Activated CD8-positive, alpha-beta T cell treated with anti-CD3 and anti-CD28 coated beads, Interleukin-2, amount 10 ng/mL, durations not matched to agents 7 days and 5 days (primary cell): ENCODE results near the gene ZNF554. TPM values are rescaled to one million over a fixed set of nuclear protein-coding genes. Genes with fewer than 3 reads are reported as not detected.

Experiments used
- ATAC-seq: fragments of 150-1000 bp; cut with Tn5 transposase; one replicate; pipeline ENCODE4 v1.10.0; 2021; ENCODE audit warnings: moderate library complexity
- CTCF ChIA-PET: fragments of 350-600 bp; sonication (Branson Sonifier 250); formaldehyde crosslinking; loops from one replicate; lab custom pipeline; 2021; ENCODE audit warnings: antibody characterized with exemption; lab: Charles Lee
- POLR2A ChIA-PET: fragments of 350-600 bp; sonication (Branson Sonifier 250); formaldehyde crosslinking; loops from one replicate; lab custom pipeline; 2021; ENCODE audit warnings: antibody characterized with exemption; lab: Charles Lee
- DNase-seq: peaks from one replicate; pipeline ENCODE4 v3.0.0-alpha.2; 2020
- H3K27ac Mint-ChIP-seq: one replicate; pipeline ENCODE4 v1.8.0; 2021; ENCODE audit warnings: mild to moderate bottlenecking, mixed read lengths
- H3K27me3 Mint-ChIP-seq: one replicate; pipeline ENCODE4 v1.8.0; 2021; ENCODE audit warnings: low read depth, mixed read lengths
- H3K36me3 Mint-ChIP-seq: one replicate; pipeline ENCODE4 v1.8.0; 2021; ENCODE audit warnings: low read depth, mixed read lengths
- H3K4me1 Mint-ChIP-seq: one replicate; pipeline ENCODE4 v1.8.0; 2021; ENCODE audit warnings: low read depth, mixed read lengths
- H3K4me3 Mint-ChIP-seq: one replicate; pipeline ENCODE4 v1.8.0; 2021; ENCODE audit warnings: mild to moderate bottlenecking, mixed read lengths
- H3K9me3 Mint-ChIP-seq: one replicate; pipeline ENCODE4 v1.8.0; 2022; ENCODE audit warnings: mixed read lengths; ENCODE audit not compliant: insufficient read depth
- total RNA-seq, 2 experiments: library from RNA; stranded (reverse); gene quantifications; one replicate each; pipeline ENCODE4 v1.2.3, GENCODE V29; 2021

Gene ZNF554
- total RNA-seq, 2 experiments from 2014 or later = 2.1 to 2.5 TPM

- ATAC-seq (no peak), DNase-seq (no peak)
- ChIA-PET CTCF (no interaction called here), POLR2A (no interaction called here)
- Mint-ChIP-seq H3K27ac (no peak overlapping the region), H3K4me3 (no peak overlapping the region), H3K36me3 (peaks cover 38% of the 10 kb centered on the region), H3K9me3 (no peaks in the 10 kb centered on the region), H3K4me1 (peaks cover 6% of the 10 kb centered on the region), H3K27me3 (no peaks in the 10 kb centered on the region)
These were observed 26.5 kb upstream of the ZNF554 start for GRCh38 chr19:2793126-2793525.

GRCh38 chr19:2793577-2793976 is 26.1 kb upstream of the ZNF554 start:
- ATAC-seq = no peak
- ChIA-PET POLR2A (no interaction called here), CTCF (no interaction called here)
- DNase-seq = no peak
- Mint-ChIP-seq H3K27ac (no peak overlapping the region), H3K4me3 (no peak overlapping the region), H3K4me1 (peaks cover 4% of the 10 kb centered on the region), H3K36me3 (peaks cover 37% of the 10 kb centered on the region), H3K9me3 (no peaks in the 10 kb centered on the region), H3K27me3 (no peaks in the 10 kb centered on the region)

- no peak overlapping the region for H3K27ac Mint-ChIP-seq
- no peak for DNase-seq
- no peak overlapping the region for H3K4me3 Mint-ChIP-seq
- POLR2A ChIA-PET = no interaction called here
- H3K36me3 Mint-ChIP-seq = peaks cover 35% of the 10 kb centered on the region
- CTCF ChIA-PET = no interaction called here
- H3K4me1 Mint-ChIP-seq = no peaks in the 10 kb centered on the region
- no peaks in the 10 kb centered on the region for H3K9me3 Mint-ChIP-seq
- no peaks in the 10 kb centered on the region for H3K27me3 Mint-ChIP-seq
- ATAC-seq = no peak
These were observed 23.6 kb upstream of the ZNF554 start for GRCh38 chr19:2795827-2796658.

GRCh38 chr19:2796659-2797266 is 22.9 kb upstream of the ZNF554 start:
- Mint-ChIP-seq H3K36me3 (peaks cover 38% of the 10 kb centered on the region), H3K4me3 (no peak overlapping the region), H3K9me3 (no peaks in the 10 kb centered on the region), H3K27me3 (no peaks in the 10 kb centered on the region), H3K27ac (no peak overlapping the region), H3K4me1 (no peaks in the 10 kb centered on the region)
- ATAC-seq (no peak), DNase-seq (no peak)
- ChIA-PET CTCF (no interaction called here), POLR2A (no interaction called here)

GRCh38 chr19:2797280-2797679 is 22.4 kb upstream of the ZNF554 start:
- Mint-ChIP-seq H3K4me1 (no peaks in the 10 kb centered on the region), H3K9me3 (no peaks in the 10 kb centered on the region), H3K4me3 (no peak overlapping the region), H3K36me3 (peaks cover 38% of the 10 kb centered on the region), H3K27me3 (no peaks in the 10 kb centered on the region), H3K27ac (no peak overlapping the region)
- ATAC-seq = no peak
- POLR2A ChIA-PET = no interaction called here
- CTCF ChIA-PET = no interaction called here
- DNase-seq = no peak

- no peaks in the 10 kb centered on the region for H3K27me3 Mint-ChIP-seq
- ChIA-PET POLR2A (no interaction called here), CTCF (no interaction called here)
- ATAC-seq = no peak
- H3K4me3 Mint-ChIP-seq = no peak overlapping the region
- H3K36me3 Mint-ChIP-seq = peaks cover 41% of the 10 kb centered on the region
- no peaks in the 10 kb centered on the region for H3K4me1 Mint-ChIP-seq
- DNase-seq = no peak
- H3K9me3 Mint-ChIP-seq = no peaks in the 10 kb centered on the region
- H3K27ac Mint-ChIP-seq = no peak overlapping the region
These were observed 21.4 kb upstream of the ZNF554 start for GRCh38 chr19:2798158-2798685.

GRCh38 chr19:2798733-2799132 is 20.9 kb upstream of the ZNF554 start:
- no peak overlapping the region for H3K27ac Mint-ChIP-seq
- H3K4me1 Mint-ChIP-seq = no peaks in the 10 kb centered on the region
- no peak overlapping the region for H3K4me3 Mint-ChIP-seq
- CTCF ChIA-PET = no interaction called here
- H3K27me3 Mint-ChIP-seq = no peaks in the 10 kb centered on the region
- DNase-seq = no peak
- ATAC-seq = no peak
- H3K9me3 Mint-ChIP-seq = no peaks in the 10 kb centered on the region
- POLR2A ChIA-PET = no interaction called here
- H3K36me3 Mint-ChIP-seq = peaks cover 38% of the 10 kb centered on the region

- CTCF ChIA-PET = no interaction called here
- Mint-ChIP-seq H3K27me3 (no peaks in the 10 kb centered on the region), H3K36me3 (peaks cover 33% of the 10 kb centered on the region), H3K4me1 (no peaks in the 10 kb centered on the region), H3K4me3 (no peak overlapping the region), H3K9me3 (no peaks in the 10 kb centered on the region), H3K27ac (no peak overlapping the region)
- ATAC-seq = no peak
- DNase-seq = no peak
- POLR2A ChIA-PET = no interaction called here
These were observed 20.2 kb upstream of the ZNF554 start for GRCh38 chr19:2799273-2800020.

GRCh38 chr19:2800506-2800905 is 19.2 kb upstream of the ZNF554 start:
- no peaks in the 10 kb centered on the region for H3K9me3 Mint-ChIP-seq
- CTCF ChIA-PET = no interaction called here
- no peak overlapping the region for H3K4me3 Mint-ChIP-seq
- POLR2A ChIA-PET = no interaction called here
- ATAC-seq (no peak), DNase-seq (no peak)
- H3K4me1 Mint-ChIP-seq = no peaks in the 10 kb centered on the region
- H3K27me3 Mint-ChIP-seq = no peaks in the 10 kb centered on the region
- no peak overlapping the region for H3K27ac Mint-ChIP-seq
- peaks cover 32% of the 10 kb centered on the region for H3K36me3 Mint-ChIP-seq

- Mint-ChIP-seq H3K36me3 (peaks cover 25% of the 10 kb centered on the region), H3K4me3 (no peak overlapping the region), H3K9me3 (no peaks in the 10 kb centered on the region), H3K4me1 (no peaks in the 10 kb centered on the region), H3K27ac (no peak overlapping the region), H3K27me3 (no peaks in the 10 kb centered on the region)
- CTCF ChIA-PET = no interaction called here
- no peak for ATAC-seq
- no peak for DNase-seq
- POLR2A ChIA-PET = no interaction called here
These were observed 16.8 kb upstream of the ZNF554 start for GRCh38 chr19:2802826-2803225.

GRCh38 chr19:2803486-2804155 is 16.0 kb upstream of the ZNF554 start:
- ATAC-seq (no peak), DNase-seq (no peak)
- H3K4me1 Mint-ChIP-seq = no peaks in the 10 kb centered on the region
- H3K4me3 Mint-ChIP-seq = no peak overlapping the region
- H3K27ac Mint-ChIP-seq = peak overlapping the region; percentile 20
- ChIA-PET POLR2A (no interaction called here), CTCF (no interaction called here)
- H3K27me3 Mint-ChIP-seq = no peaks in the 10 kb centered on the region
- H3K9me3 Mint-ChIP-seq = no peaks in the 10 kb centered on the region
- H3K36me3 Mint-ChIP-seq = peaks cover 26% of the 10 kb centered on the region
